ENCODE measurements around the gene FBXO21.

- TF ChIP-seq SALL2 (CRISPR knock-in tag; IDR thresholded peaks at IDR 0.05) (no peak), ZNF326 (CRISPR knock-in tag; IDR thresholded peaks at IDR 0.05; ENCODE audit: borderline replicate concordance) (no peak), ZNF362 (CRISPR knock-in tag; IDR thresholded peaks at IDR 0.05; ENCODE audit: borderline replicate concordance) (no peak), HOXA7 (CRISPR knock-in tag; IDR thresholded peaks at IDR 0.05) (no peak), ZNF260 (CRISPR knock-in tag; IDR thresholded peaks at IDR 0.05; ENCODE audit: borderline replicate concordance, low read depth) (no peak), AGO2 (optimal IDR thresholded peaks at IDR 0.05; ENCODE audit: low read depth, low read length) (no peak), CEBPZ (IDR thresholded peaks at IDR 0.05; ENCODE audit: low read length) (no peak), IKZF1 (IDR thresholded peaks at IDR 0.05) (no peak), CTCF (CRISPR knock-in tag; IDR thresholded peaks at IDR 0.05) (no peak)
Measured at GRCh38 chr12:117144599-117144998, 45.7 kb downstream of the FBXO21 start.

Measured in HepG2 (cell line).